ENCODE results near the gene C3orf62. TPM values are rescaled to one million over a fixed set of nuclear protein-coding genes. Genes with fewer than 3 reads are reported as not detected.

C3orf62 gene
- total RNA-seq, 6 experiments from 2014 or later, result 1.6 to 2.3 (median 2.0) TPM

- no peak for DNase-seq
- H3K4me1 ChIP-seq, result no peaks in the 10 kb centered on the region
- H3K9me3 ChIP-seq, result no peaks in the 10 kb centered on the region
- H3K27ac ChIP-seq, result no peak overlapping the region
- intact Hi-C loops (cut with DNase I), result no loop called here
- no peak overlapping the region for H3K4me3 ChIP-seq
- no peak for TF ChIP-seq POLR2A (IDR thresholded peaks at IDR 0.05)
- TF ChIP-seq CTCF (IDR thresholded peaks at IDR 0.05), result no peak
- no peaks in the 10 kb centered on the region for H3K27me3 ChIP-seq
- H3K36me3 ChIP-seq, result no peaks in the 10 kb centered on the region
- no peak for ATAC-seq
- WGBS (ENCODE audit: insufficient coverage, low coverage, low lambda C conversion rate, missing lambda C conversion rate), result 71% methylated on average over 6 of the region's 6 CpGs
These were observed 21.1 kb downstream of the C3orf62 start for GRCh38 chr3:49255718-49256511.

DNA sequence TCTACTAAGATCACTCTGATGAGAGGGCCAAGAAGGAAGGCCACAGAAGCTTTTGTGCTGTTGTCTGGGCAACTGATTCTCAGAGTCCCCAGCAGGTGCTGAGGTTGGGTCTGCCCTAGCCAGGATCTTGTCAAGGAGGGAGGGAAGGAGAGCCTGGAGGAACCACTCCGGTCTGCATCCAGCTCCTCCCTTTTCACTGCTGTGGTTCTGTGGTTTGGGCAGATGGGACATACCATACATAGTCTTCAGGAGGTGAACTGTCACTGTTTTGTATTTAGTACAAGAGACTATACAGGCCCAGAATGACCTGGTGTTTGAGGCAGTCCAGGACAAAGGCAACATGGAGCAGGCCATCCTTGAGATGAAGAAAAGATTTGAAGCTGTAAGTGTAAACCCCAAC is 21.9 kb downstream of the C3orf62 start:
- DNase-seq (peak in 1 of 3 donors; percentile 28), ATAC-seq (no peak)
- Histone ChIP-seq H3K36me3 (no peaks in the 10 kb centered on the region), H3K4me1 (no peaks in the 10 kb centered on the region), H3K9me3 (no peaks in the 10 kb centered on the region), H3K4me3 (no peak overlapping the region), H3K27me3 (no peaks in the 10 kb centered on the region), H3K27ac (no peak overlapping the region)
- no peak for TF ChIP-seq POLR2A (IDR thresholded peaks at IDR 0.05)
- no peak for TF ChIP-seq CTCF (IDR thresholded peaks at IDR 0.05)
- 75% methylated on average over 1 of the region's 1 CpG for WGBS (ENCODE audit: insufficient coverage, low coverage, low lambda C conversion rate, missing lambda C conversion rate)
- intact Hi-C loops (cut with DNase I), result no loop called here

- H3K9me3 ChIP-seq, result no peaks in the 10 kb centered on the region
- no peaks in the 10 kb centered on the region for H3K36me3 ChIP-seq
- 74% methylated on average over 2 of the region's 3 CpGs for WGBS (ENCODE audit: insufficient coverage, low coverage, low lambda C conversion rate, missing lambda C conversion rate)
- no peaks in the 10 kb centered on the region for H3K27me3 ChIP-seq
- DNase-seq (no peak), ATAC-seq (no peak)
- H3K4me1 ChIP-seq, result no peaks in the 10 kb centered on the region
- no peak overlapping the region for H3K27ac ChIP-seq
- intact Hi-C loops (cut with DNase I), result no loop called here
- no peak for TF ChIP-seq POLR2A (IDR thresholded peaks at IDR 0.05)
- TF ChIP-seq CTCF (IDR thresholded peaks at IDR 0.05), result no peak
- no peak overlapping the region for H3K4me3 ChIP-seq
These were observed 23.5 kb downstream of the C3orf62 start for GRCh38 chr3:49253512-49253911.

DNA sequence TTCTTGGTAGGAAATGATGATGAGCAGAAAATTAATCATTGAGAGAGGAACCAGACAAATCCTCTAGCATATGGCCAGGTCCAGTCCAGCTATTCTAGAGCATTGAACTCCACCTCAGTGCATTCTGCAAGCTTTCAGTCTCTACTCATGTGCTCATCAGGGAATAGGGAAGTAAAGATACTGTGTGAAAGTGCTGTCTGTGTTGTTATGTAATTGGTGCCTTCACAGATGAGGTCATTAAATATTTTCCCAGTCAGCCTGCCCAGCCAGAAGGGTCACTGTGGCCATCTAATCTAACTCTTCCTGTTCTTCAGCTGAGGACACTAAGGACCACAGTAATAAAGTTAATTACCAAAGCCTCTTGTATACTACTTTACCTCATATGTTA is 28.2 kb downstream of the C3orf62 start:
- no peaks in the 10 kb centered on the region for H3K27me3 ChIP-seq
- H3K4me1 ChIP-seq, result no peaks in the 10 kb centered on the region
- no peak overlapping the region for H3K4me3 ChIP-seq
- TF ChIP-seq CTCF (IDR thresholded peaks at IDR 0.05) (no peak), POLR2A (IDR thresholded peaks at IDR 0.05) (no peak)
- no peak for DNase-seq
- H3K27ac ChIP-seq, result peak overlapping the region; percentile 21 to 57 (median 53)
- no peaks in the 10 kb centered on the region for H3K36me3 ChIP-seq
- intact Hi-C loops (cut with DNase I), result no loop called here
- no peaks in the 10 kb centered on the region for H3K9me3 ChIP-seq
- ATAC-seq, result peak; percentile 76 to 94 (median 90)
